GM23338 (cell line): ENCODE data around the gene PSMA8. TPM values are rescaled to one million over a fixed set of nuclear protein-coding genes. Genes with fewer than 3 reads are reported as not detected.

ENCODE experiments used
- ATAC-seq: fragments of 200-7000 bp; cut with Tn5 transposase; 3 replicates; pipeline ENCODE4 v1.9.1; 2020
- DNase-seq: peaks from one replicate; pipeline ENCODE4 v3.0.0-alpha.2; 2015; ENCODE audit warnings: low spot score
- H2AFZ ChIP-seq: fragments of 200-600 bp; sonication (generic); 2 replicates; pipeline ENCODE4 v1.8.0; 2016; ENCODE audit warnings: antibody characterized with exemption, mild to moderate bottlenecking, moderate library complexity
- H3F3A ChIP-seq: fragments of 200-600 bp; sonication (generic); replicated peaks from 2 replicates; pipeline ENCODE4 v1.8.0; 2017; ENCODE audit warnings: antibody characterized with exemption, mixed run types, low read depth
- H3K27ac ChIP-seq: fragments of 200-600 bp; sonication (generic); 2 replicates; pipeline ENCODE4 v1.6.1; 2016; ENCODE audit warnings: low read depth
- H3K27me3 ChIP-seq: fragments of 200-600 bp; sonication (generic); 2 replicates; pipeline ENCODE4 v1.8.0; 2016; ENCODE audit warnings: mild to moderate bottlenecking, mixed run types, moderate library complexity; ENCODE audit not compliant: insufficient read depth
- H3K36me3 ChIP-seq: fragments of 200-600 bp; sonication (generic); 2 replicates; pipeline ENCODE4 v1.8.0; 2016; ENCODE audit warnings: mild to moderate bottlenecking; ENCODE audit not compliant: insufficient read depth
- H3K4me1 ChIP-seq: fragments of 200-600 bp; sonication (generic); 2 replicates; pipeline ENCODE4 v1.8.0; 2016; ENCODE audit warnings: mild to moderate bottlenecking, moderate library complexity; ENCODE audit not compliant: insufficient read depth
- H3K4me2 ChIP-seq: fragments of 200-600 bp; sonication (generic); 2 replicates; pipeline ENCODE4 v1.7.1; 2017; ENCODE audit warnings: mixed run types
- H3K4me3 ChIP-seq: fragments of 200-600 bp; sonication (generic); 2 replicates; pipeline ENCODE4 v1.6.1; 2016; ENCODE audit warnings: mixed run types
- H3K79me2 ChIP-seq: fragments of 200-600 bp; sonication (generic); replicated peaks from 2 replicates; pipeline ENCODE4 v1.8.0; 2017; ENCODE audit warnings: mild to moderate bottlenecking; ENCODE audit not compliant: insufficient read depth
- H3K9me2 ChIP-seq: fragments of 200-600 bp; sonication (generic); 2 replicates; pipeline ENCODE4 v1.8.0; 2017; ENCODE audit not compliant: insufficient read depth
- H4K20me1 ChIP-seq: fragments of 200-600 bp; sonication (generic); replicated peaks from 2 replicates; pipeline ENCODE4 v1.8.0; 2017; ENCODE audit warnings: mild to moderate bottlenecking; ENCODE audit not compliant: insufficient read depth
- H3K27ac Mint-ChIP-seq: 2 replicates; pipeline ENCODE4 v1.8.0; 2020; ENCODE audit warnings: inconsistent platforms, mild to moderate bottlenecking, moderate library complexity, mixed read lengths
- H3K27me3 Mint-ChIP-seq: 3 replicates; pipeline ENCODE4 v1.8.0; 2022; ENCODE audit warnings: low read depth, mild to moderate bottlenecking, moderate library complexity, mixed read lengths, inconsistent platforms; ENCODE audit not compliant: insufficient read depth, poor library complexity
- H3K36me3 Mint-ChIP-seq: 3 replicates; pipeline ENCODE4 v1.8.0; 2021; ENCODE audit warnings: low read depth, mild to moderate bottlenecking, inconsistent platforms, moderate library complexity, mixed read lengths
- H3K4me1 Mint-ChIP-seq: 3 replicates; pipeline ENCODE4 v1.8.0; 2020; ENCODE audit warnings: mild to moderate bottlenecking, inconsistent platforms, mixed read lengths
- H3K4me3 Mint-ChIP-seq: 3 replicates; pipeline ENCODE4 v1.8.0; 2021; ENCODE audit warnings: moderate library complexity, mild to moderate bottlenecking, inconsistent platforms, mixed read lengths
- H3K9me3 Mint-ChIP-seq: 3 replicates; pipeline ENCODE4 v1.8.0; 2020; ENCODE audit warnings: moderate library complexity, mild to moderate bottlenecking, inconsistent platforms, mixed read lengths
- CREB1 ChIP-seq: fragments of 250-450 bp; sonication (Bioruptor Pico); IDR thresholded peaks from 2 replicates; pipeline ENCODE4 v1.5.0; 2020; ENCODE audit warnings: low read depth, mild to moderate bottlenecking, moderate library complexity
- CTCF ChIP-seq, 2 experiments: fragments of 200-600 bp in 1 of 2; sonication (generic) in 1 of 2; conservative IDR thresholded peaks; 2 replicates each; pipeline versions ENCODE4 v1.5.1 to v1.6.1; 2016 to 2017; ENCODE audit warnings: antibody characterized with exemption in 2 of 2, low read depth in 2 of 2, mild to moderate bottlenecking in 2 of 2, moderate library complexity in 1 of 2
- ETS1 ChIP-seq: IDR thresholded peaks from 2 replicates; pipeline ENCODE4 v1.6.1; 2016; ENCODE audit warnings: antibody characterized with exemption
- EZH2 ChIP-seq: fragments of 200-600 bp; sonication (generic); IDR thresholded peaks from one replicate; pipeline ENCODE4 v1.8.0; 2017; ENCODE audit warnings: antibody characterized with exemption, mild to moderate bottlenecking, low read depth; ENCODE audit not compliant: unreplicated experiment
- EZH2phosphoT487 ChIP-seq: fragments of 200-600 bp; sonication (generic); IDR thresholded peaks from one replicate; pipeline ENCODE4 v1.8.1; 2018; ENCODE audit warnings: antibody characterized with exemption; ENCODE audit not compliant: unreplicated experiment
- JUNB ChIP-seq: IDR thresholded peaks from one replicate; pipeline ENCODE4 v1.6.1; 2016; ENCODE audit warnings: antibody characterized with exemption; ENCODE audit not compliant: unreplicated experiment
- POLR2AphosphoS5 ChIP-seq: IDR thresholded peaks from 2 replicates; pipeline ENCODE4 v1.6.1; 2016; ENCODE audit warnings: antibody characterized with exemption, low read depth
- STAT1 ChIP-seq: IDR thresholded peaks from one replicate; pipeline ENCODE4 v1.6.1; 2016; ENCODE audit warnings: antibody characterized with exemption; ENCODE audit not compliant: unreplicated experiment
- ZNF114 ChIP-seq: fragments of 250-450 bp; sonication (Bioruptor Pico); IDR thresholded peaks from 2 replicates; pipeline ENCODE4 v1.5.0; 2020; ENCODE audit warnings: mild to moderate bottlenecking, moderate library complexity
- ZNF331 ChIP-seq: fragments of 250-450 bp; sonication (Bioruptor Pico); IDR thresholded peaks from 2 replicates; pipeline ENCODE4 v1.5.0; 2020; ENCODE audit warnings: low read depth, mild to moderate bottlenecking, moderate library complexity
- polyA plus RNA-seq: library from polyadenylated mRNA; unstranded; fragments of >200 nt; fragmentation: Nextera tagmentation; extraction: Ambion mirVana; gene quantifications from 2 replicates; pipeline ENCODE4 v1.2.1, GENCODE V29; 2016
- total RNA-seq: library from RNA; depleted of rRNA; stranded (reverse); fragments of >200 nt; shearing (Covaris generic); gene quantifications from 2 replicates; pipeline ENCODE4 v1.2.3, GENCODE V29; 2014
- TF ChIP-seq, protein P1 (sequence below): fragments of 250-450 bp; sonication (Bioruptor Pico); IDR thresholded peaks from 2 replicates; pipeline ENCODE4 v1.5.0; 2020; ENCODE audit warnings: mild to moderate bottlenecking, moderate library complexity

The PSMA8 gene
- total and polyA plus RNA-seq, 2 experiments from 2014 or later, result not detected

DNA sequence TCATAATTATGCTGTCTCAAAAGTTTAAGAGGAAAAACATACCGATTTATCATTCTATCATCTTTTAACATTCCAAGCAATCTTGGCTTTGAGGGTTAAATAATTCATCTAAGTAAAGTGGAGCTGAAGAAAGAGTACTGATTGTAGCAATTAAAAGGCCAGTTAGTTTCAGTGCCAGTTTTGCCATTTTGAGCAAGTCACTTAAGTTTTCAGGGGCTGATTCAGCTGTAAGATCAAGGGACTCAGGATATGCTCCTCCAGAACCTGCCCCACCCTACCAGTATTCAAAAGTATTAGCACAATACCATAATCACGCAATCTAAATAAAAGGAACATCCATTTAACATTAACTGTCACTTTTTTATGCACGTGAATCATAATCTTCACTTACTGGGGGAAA lies 45.2 kb upstream of the PSMA8 start:
- Histone ChIP-seq H4K20me1 (peaks cover 21% of the 10 kb centered on the region), H3K79me2 (peaks cover 63% of the 10 kb centered on the region), H3K4me1 (peaks cover 9% of the 10 kb centered on the region), H3K4me3 (peak overlapping the region; percentile 89), H3K9me2 (no peaks in the 10 kb centered on the region), H3K36me3 (peaks cover 20% of the 10 kb centered on the region), H3K4me2 (peak overlapping the region; percentile 81), H3K27me3 (no peaks in the 10 kb centered on the region), H2AFZ (no peak overlapping the region), H3K27ac (no peak overlapping the region), H3F3A (0 out of 2 replicates have a peak, but pooled peaks cover 4% of the 10 kb centered on the region)
- Mint-ChIP-seq H3K4me3 (peak overlapping the region; percentile 91), H3K36me3 (peaks cover 20% of the 10 kb centered on the region; the same call in 2 of the 3 replicates), H3K9me3 (no peaks in the 10 kb centered on the region), H3K27me3 (peaks cover 2% of the 10 kb centered on the region), H3K27ac (no peak overlapping the region), H3K4me1 (peaks cover 13% of the 10 kb centered on the region)
- TF ChIP-seq STAT1 (no peak), ETS1 (no peak), JUNB (no peak), CREB1 (CRISPR knock-in tag) (no peak), POLR2AphosphoS5 (no peak), EZH2phosphoT487 (no peak), ZNF114 (CRISPR knock-in tag) (no peak), ZNF331 (CRISPR knock-in tag) (no peak), CTCF (conservative IDR thresholded peaks at IDR 0.05; ENCODE audit: low read depth in 2 of 2) (no peak), EZH2 (no peak)
- TF ChIP-seq, protein P1, sequence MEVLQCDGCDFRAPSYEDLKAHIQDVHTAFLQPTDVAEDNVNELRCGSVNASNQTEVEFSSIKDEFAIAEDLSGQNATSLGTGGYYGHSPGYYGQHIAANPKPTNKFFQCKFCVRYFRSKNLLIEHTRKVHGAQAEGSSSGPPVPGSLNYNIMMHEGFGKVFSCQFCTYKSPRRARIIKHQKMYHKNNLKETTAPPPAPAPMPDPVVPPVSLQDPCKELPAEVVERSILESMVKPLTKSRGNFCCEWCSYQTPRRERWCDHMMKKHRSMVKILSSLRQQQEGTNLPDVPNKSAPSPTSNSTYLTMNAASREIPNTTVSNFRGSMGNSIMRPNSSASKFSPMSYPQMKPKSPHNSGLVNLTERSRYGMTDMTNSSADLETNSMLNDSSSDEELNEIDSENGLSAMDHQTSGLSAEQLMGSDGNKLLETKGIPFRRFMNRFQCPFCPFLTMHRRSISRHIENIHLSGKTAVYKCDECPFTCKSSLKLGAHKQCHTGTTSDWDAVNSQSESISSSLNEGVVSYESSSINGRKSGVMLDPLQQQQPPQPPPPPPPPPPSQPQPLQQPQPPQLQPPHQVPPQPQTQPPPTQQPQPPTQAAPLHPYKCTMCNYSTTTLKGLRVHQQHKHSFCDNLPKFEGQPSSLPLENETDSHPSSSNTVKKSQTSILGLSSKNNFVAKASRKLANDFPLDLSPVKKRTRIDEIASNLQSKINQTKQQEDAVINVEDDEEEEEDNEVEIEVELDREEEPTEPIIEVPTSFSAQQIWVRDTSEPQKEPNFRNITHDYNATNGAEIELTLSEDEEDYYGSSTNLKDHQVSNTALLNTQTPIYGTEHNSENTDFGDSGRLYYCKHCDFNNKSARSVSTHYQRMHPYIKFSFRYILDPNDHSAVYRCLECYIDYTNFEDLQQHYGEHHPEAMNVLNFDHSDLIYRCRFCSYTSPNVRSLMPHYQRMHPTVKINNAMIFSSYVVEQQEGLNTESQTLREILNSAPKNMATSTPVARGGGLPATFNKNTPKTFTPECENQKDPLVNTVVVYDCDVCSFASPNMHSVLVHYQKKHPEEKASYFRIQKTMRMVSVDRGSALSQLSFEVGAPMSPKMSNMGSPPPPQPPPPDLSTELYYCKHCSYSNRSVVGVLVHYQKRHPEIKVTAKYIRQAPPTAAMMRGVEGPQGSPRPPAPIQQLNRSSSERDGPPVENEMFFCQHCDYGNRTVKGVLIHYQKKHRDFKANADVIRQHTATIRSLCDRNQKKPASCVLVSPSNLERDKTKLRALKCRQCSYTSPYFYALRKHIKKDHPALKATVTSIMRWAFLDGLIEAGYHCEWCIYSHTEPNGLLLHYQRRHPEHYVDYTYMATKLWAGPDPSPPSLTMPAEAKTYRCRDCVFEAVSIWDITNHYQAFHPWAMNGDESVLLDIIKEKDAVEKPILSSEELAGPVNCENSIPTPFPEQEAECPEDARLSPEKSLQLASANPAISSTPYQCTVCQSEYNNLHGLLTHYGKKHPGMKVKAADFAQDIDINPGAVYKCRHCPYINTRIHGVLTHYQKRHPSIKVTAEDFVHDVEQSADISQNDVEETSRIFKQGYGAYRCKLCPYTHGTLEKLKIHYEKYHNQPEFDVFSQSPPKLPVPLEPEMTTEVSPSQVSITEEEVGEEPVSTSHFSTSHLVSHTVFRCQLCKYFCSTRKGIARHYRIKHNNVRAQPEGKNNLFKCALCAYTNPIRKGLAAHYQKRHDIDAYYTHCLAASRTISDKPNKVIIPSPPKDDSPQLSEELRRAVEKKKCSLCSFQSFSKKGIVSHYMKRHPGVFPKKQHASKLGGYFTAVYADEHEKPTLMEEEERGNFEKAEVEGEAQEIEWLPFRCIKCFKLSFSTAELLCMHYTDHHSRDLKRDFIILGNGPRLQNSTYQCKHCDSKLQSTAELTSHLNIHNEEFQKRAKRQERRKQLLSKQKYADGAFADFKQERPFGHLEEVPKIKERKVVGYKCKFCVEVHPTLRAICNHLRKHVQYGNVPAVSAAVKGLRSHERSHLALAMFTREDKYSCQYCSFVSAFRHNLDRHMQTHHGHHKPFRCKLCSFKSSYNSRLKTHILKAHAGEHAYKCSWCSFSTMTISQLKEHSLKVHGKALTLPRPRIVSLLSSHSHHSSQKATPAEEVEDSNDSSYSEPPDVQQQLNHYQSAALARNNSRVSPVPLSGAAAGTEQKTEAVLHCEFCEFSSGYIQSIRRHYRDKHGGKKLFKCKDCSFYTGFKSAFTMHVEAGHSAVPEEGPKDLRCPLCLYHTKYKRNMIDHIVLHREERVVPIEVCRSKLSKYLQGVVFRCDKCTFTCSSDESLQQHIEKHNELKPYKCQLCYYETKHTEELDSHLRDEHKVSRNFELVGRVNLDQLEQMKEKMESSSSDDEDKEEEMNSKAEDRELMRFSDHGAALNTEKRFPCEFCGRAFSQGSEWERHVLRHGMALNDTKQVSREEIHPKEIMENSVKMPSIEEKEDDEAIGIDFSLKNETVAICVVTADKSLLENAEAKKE (CRISPR knock-in tag), result no peak
- no peak for ATAC-seq
- no peak for DNase-seq
